Karpas-422 (cell line): ENCODE results near the gene PRKCG. TPM values are rescaled to one million over a fixed set of nuclear protein-coding genes. Genes with fewer than 3 reads are reported as not detected.
"Not testable (repeated sequence)": the region's sequence is repeated elsewhere in the genome, so short reads cannot be mapped to it uniquely, and the experiment has no call there.

Experiments
- DNase-seq: peaks from one replicate; pipeline ENCODE4 v3.0.0-alpha.2; 2015
- H2AFZ ChIP-seq: fragments of 200-600 bp; sonication (generic); 2 replicates; pipeline ENCODE4 v1.6.1; 2014; ENCODE audit warnings: antibody characterized with exemption, low read length, mixed read lengths
- H3K27ac ChIP-seq: fragments of 200-600 bp; sonication (generic); 2 replicates; pipeline ENCODE4 v1.5.1; 2014; ENCODE audit warnings: mild to moderate bottlenecking, low read length, moderate library complexity
- H3K27me3 ChIP-seq: fragments of 200-600 bp; sonication (generic); 2 replicates; pipeline ENCODE4 v1.6.1; 2014; ENCODE audit warnings: low read length, mixed read lengths
- H3K36me3 ChIP-seq: fragments of 200-600 bp; sonication (generic); 2 replicates; pipeline ENCODE4 v1.6.1; 2014; ENCODE audit warnings: low read length, mixed read lengths; ENCODE audit not compliant: insufficient read depth
- H3K4me1 ChIP-seq: fragments of 200-600 bp; sonication (generic); 2 replicates; pipeline ENCODE4 v1.6.1; 2014; ENCODE audit warnings: mild to moderate bottlenecking, low read length, mixed read lengths
- H3K4me2 ChIP-seq: fragments of 200-600 bp; sonication (generic); 2 replicates; pipeline ENCODE4 v1.6.1; 2014; ENCODE audit warnings: low read length, low read depth, mild to moderate bottlenecking; ENCODE audit not compliant: poor library complexity, severe bottlenecking
- H3K4me3 ChIP-seq: fragments of 200-600 bp; sonication (generic); 2 replicates; pipeline ENCODE4 v1.5.1; 2014; ENCODE audit warnings: mild to moderate bottlenecking, antibody characterized with exemption, low read length, mixed read lengths
- H3K79me2 ChIP-seq: fragments of 200-600 bp; sonication (generic); 2 replicates; pipeline ENCODE4 v1.6.1; 2014; ENCODE audit warnings: mild to moderate bottlenecking, low read length, mixed read lengths
- H3K9ac ChIP-seq: fragments of 200-600 bp; sonication (generic); 2 replicates; pipeline ENCODE4 v1.6.0; 2014; ENCODE audit warnings: low read length
- H3K9me2 ChIP-seq: fragments of 200-600 bp; sonication (generic), shearing (Covaris generic); replicated peaks from 2 replicates; pipeline ENCODE4 v1.6.0; 2014; ENCODE audit warnings: mild to moderate bottlenecking, low read length, moderate library complexity; ENCODE audit not compliant: insufficient read depth
- H3K9me3 ChIP-seq: fragments of 300-700, 200-600 bp; sonication (generic); 2 replicates; pipeline ENCODE4 v1.6.1; 2014; ENCODE audit warnings: low read length, mixed read lengths
- H4K20me1 ChIP-seq: fragments of 200-600 bp; sonication (generic); 2 replicates; pipeline ENCODE4 v1.6.1; 2014; ENCODE audit warnings: mild to moderate bottlenecking, antibody characterized with exemption, low read length, low read depth; ENCODE audit not compliant: insufficient read depth
- total RNA-seq: library from RNA; depleted of rRNA; stranded (reverse); fragments of >200 nt; shearing (Covaris generic); gene quantifications from 2 replicates; pipeline ENCODE4 v1.2.3, GENCODE V29; 2014; ENCODE audit warnings: low replicate concordance

PRKCG gene
- total RNA-seq, 1 experiment from 2014 or later, result not detected

GRCh38 chr19:53944933-53945332 lies 62.9 kb downstream of the PRKCG start:
- no peaks in the 10 kb centered on the region for H3K36me3 ChIP-seq
- H3K4me2 ChIP-seq, result no peak overlapping the region
- H4K20me1 ChIP-seq, result no peaks in the 10 kb centered on the region
- H3K9ac ChIP-seq, result no peak overlapping the region
- no peaks in the 10 kb centered on the region for H3K27me3 ChIP-seq
- H2AFZ ChIP-seq, result no peak overlapping the region
- H3K9me3 ChIP-seq, result no peaks in the 10 kb centered on the region; the same call in 1 of the 2 replicates
- no peak for DNase-seq
- H3K27ac ChIP-seq, result no peak overlapping the region
- no peak overlapping the region for H3K4me3 ChIP-seq
- H3K4me1 ChIP-seq, result no peaks in the 10 kb centered on the region
- H3K79me2 ChIP-seq, result no peaks in the 10 kb centered on the region
- H3K9me2 ChIP-seq, result no peaks in the 10 kb centered on the region

DNA sequence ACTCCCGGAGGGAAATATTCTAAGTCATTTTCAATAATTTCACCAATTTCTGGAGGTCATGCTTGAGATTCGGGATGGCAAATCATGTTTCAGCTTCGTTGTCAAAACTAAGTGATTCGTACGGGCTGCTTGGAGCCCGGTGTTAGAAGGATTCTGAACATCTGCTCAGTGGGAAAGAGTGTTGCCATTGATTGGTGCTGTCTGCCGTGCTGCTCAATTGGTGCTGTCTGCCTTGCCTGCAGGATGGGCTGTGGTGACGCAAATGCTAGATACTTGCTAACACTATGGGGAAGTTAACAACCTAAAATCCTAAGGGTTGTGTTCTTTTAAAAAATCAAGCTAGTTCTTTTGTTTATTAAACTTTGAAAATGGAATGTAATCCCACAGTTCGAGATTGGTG lies 63.4 kb downstream of the PRKCG start:
- no peaks in the 10 kb centered on the region for H3K36me3 ChIP-seq
- no peak for DNase-seq
- H3K4me2 ChIP-seq, result no peak overlapping the region
- no peaks in the 10 kb centered on the region for H3K9me2 ChIP-seq
- no peaks in the 10 kb centered on the region for H4K20me1 ChIP-seq
- no peaks in the 10 kb centered on the region for H3K4me1 ChIP-seq
- H3K9me3 ChIP-seq, result no peaks in the 10 kb centered on the region; the same call in 1 of the 2 replicates
- H3K27ac ChIP-seq, result no peak overlapping the region
- H3K27me3 ChIP-seq, result no peaks in the 10 kb centered on the region
- H3K4me3 ChIP-seq, result no peak overlapping the region
- H3K79me2 ChIP-seq, result no peaks in the 10 kb centered on the region
- H2AFZ ChIP-seq, result no peak overlapping the region
- no peak overlapping the region for H3K9ac ChIP-seq

- no peaks in the 10 kb centered on the region; the same call in 1 of the 2 replicates for H3K9me3 ChIP-seq
- no peak for DNase-seq
Observed at GRCh38 chr19:53945998-53946397, 64.0 kb downstream of the PRKCG start.

GRCh38 chr19:53947624-53948023 lies 65.6 kb downstream of the PRKCG start:
- DNase-seq, result peak; percentile 56
- H2AFZ ChIP-seq, result no peak overlapping the region
- no peak overlapping the region for H3K27ac ChIP-seq
- H3K4me1 ChIP-seq, result no peaks in the 10 kb centered on the region
- no peaks in the 10 kb centered on the region for H3K79me2 ChIP-seq
- no peak overlapping the region for H3K9ac ChIP-seq
- H3K4me2 ChIP-seq, result no peak overlapping the region
- no peaks in the 10 kb centered on the region for H3K36me3 ChIP-seq
- H3K27me3 ChIP-seq, result no peaks in the 10 kb centered on the region
- no peaks in the 10 kb centered on the region for H4K20me1 ChIP-seq
- H3K4me3 ChIP-seq, result no peak overlapping the region
- H3K9me2 ChIP-seq, result no peaks in the 10 kb centered on the region
- no peaks in the 10 kb centered on the region for H3K9me3 ChIP-seq

More at GRCh38 chr19:53945998-53946397, 64.0 kb downstream of the PRKCG start:
- H3K4me1 ChIP-seq, result no peaks in the 10 kb centered on the region
- no peaks in the 10 kb centered on the region for H3K27me3 ChIP-seq
- H2AFZ ChIP-seq, result no peak overlapping the region
- no peaks in the 10 kb centered on the region for H4K20me1 ChIP-seq
- no peaks in the 10 kb centered on the region for H3K9me2 ChIP-seq
- H3K4me3 ChIP-seq, result no peak overlapping the region
- no peak overlapping the region for H3K27ac ChIP-seq
- no peaks in the 10 kb centered on the region for H3K36me3 ChIP-seq
- no peak overlapping the region for H3K9ac ChIP-seq
- no peak overlapping the region for H3K4me2 ChIP-seq
- H3K79me2 ChIP-seq, result no peaks in the 10 kb centered on the region

- H4K20me1 ChIP-seq, H3K4me3 ChIP-seq, H3K9me2 ChIP-seq, H2AFZ ChIP-seq, H3K79me2 ChIP-seq, H3K36me3 ChIP-seq, H3K4me2 ChIP-seq, H3K27me3 ChIP-seq, H3K9me3 ChIP-seq, DNase-seq, H3K27ac ChIP-seq, H3K9ac ChIP-seq, H3K4me1 ChIP-seq: not testable (repeated sequence)
Observed at GRCh38 chr19:53948611-53949010, 66.6 kb downstream of the PRKCG start.

DNA sequence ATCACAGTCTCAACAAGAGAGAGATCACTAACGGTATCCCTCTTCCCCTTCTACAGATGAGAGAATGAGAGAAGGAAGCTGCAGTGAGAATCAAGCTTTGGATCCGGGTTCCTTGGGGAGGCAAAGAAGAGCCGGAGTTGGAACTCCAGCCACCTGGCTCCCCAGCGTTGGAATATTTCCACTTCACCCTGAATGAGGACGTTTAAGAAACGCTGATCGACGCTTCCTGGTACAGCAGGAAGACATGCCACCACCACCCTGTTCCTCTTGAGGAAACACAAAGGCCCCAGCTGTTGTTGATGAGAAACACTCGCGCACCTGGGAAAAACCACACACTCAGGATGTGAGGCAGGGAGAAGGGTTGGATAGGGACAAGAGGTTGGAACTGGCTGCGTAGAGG lies 69.4 kb downstream of the PRKCG start:
- Histone ChIP-seq H3K4me2 (no peak overlapping the region), H3K4me1 (no peaks in the 10 kb centered on the region), H2AFZ (no peak overlapping the region), H3K4me3 (no peak overlapping the region), H3K27me3 (no peaks in the 10 kb centered on the region), H3K36me3 (no peaks in the 10 kb centered on the region), H3K9me3 (no peaks in the 10 kb centered on the region), H3K79me2 (no peaks in the 10 kb centered on the region), H3K27ac (no peak overlapping the region), H4K20me1 (no peaks in the 10 kb centered on the region), H3K9me2 (no peaks in the 10 kb centered on the region), H3K9ac (no peak overlapping the region)
- DNase-seq, result no peak

- Histone ChIP-seq H3K4me3 (no peak overlapping the region), H3K79me2 (no peaks in the 10 kb centered on the region), H3K27me3 (no peaks in the 10 kb centered on the region), H3K27ac (no peak overlapping the region), H3K36me3 (no peaks in the 10 kb centered on the region), H3K4me2 (no peak overlapping the region), H2AFZ (no peak overlapping the region), H3K9me2 (no peaks in the 10 kb centered on the region), H4K20me1 (no peaks in the 10 kb centered on the region), H3K9ac (no peak overlapping the region), H3K4me1 (no peaks in the 10 kb centered on the region), H3K9me3 (no peaks in the 10 kb centered on the region)
- DNase-seq, result no peak
Observed at GRCh38 chr19:53951947-53952346, 70.0 kb downstream of the PRKCG start.

DNA sequence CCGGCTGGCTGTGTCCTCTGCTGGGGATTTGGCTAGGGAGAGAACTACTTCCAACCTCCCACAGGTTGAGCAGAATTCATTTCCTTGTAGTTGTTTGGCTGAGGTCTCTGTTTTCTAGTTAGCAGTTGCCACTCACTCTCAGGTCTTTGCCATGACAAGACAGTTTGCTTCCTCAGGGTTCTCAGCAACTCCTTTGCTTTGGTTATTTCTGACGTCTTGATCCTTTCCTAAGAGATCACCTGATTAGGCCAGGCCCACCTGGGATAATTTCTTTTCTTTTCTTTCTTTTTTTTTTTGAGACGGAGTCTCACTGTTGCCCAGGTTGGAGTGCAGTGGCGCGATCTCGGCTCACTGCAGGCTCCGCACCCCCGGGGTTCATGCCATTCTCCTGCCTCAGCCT lies 71.4 kb downstream of the PRKCG start:
- no peaks in the 10 kb centered on the region for H3K9me2 ChIP-seq
- H3K4me2 ChIP-seq, result no peak overlapping the region
- no peaks in the 10 kb centered on the region for H3K27me3 ChIP-seq
- no peak overlapping the region for H3K27ac ChIP-seq
- no peaks in the 10 kb centered on the region for H4K20me1 ChIP-seq
- H2AFZ ChIP-seq, result no peak overlapping the region
- H3K79me2 ChIP-seq, result no peaks in the 10 kb centered on the region
- H3K36me3 ChIP-seq, result no peaks in the 10 kb centered on the region
- no peak for DNase-seq
- no peak overlapping the region for H3K9ac ChIP-seq
- no peaks in the 10 kb centered on the region for H3K9me3 ChIP-seq
- H3K4me1 ChIP-seq, result no peaks in the 10 kb centered on the region
- no peak overlapping the region for H3K4me3 ChIP-seq
